ENCODE results near the gene NLRC3. TPM values are rescaled to one million over a fixed set of nuclear protein-coding genes. Genes with fewer than 3 reads are reported as not detected.

Gene NLRC3
- total RNA-seq, 1 experiment from 2014 or later = 0.26 TPM

DNA sequence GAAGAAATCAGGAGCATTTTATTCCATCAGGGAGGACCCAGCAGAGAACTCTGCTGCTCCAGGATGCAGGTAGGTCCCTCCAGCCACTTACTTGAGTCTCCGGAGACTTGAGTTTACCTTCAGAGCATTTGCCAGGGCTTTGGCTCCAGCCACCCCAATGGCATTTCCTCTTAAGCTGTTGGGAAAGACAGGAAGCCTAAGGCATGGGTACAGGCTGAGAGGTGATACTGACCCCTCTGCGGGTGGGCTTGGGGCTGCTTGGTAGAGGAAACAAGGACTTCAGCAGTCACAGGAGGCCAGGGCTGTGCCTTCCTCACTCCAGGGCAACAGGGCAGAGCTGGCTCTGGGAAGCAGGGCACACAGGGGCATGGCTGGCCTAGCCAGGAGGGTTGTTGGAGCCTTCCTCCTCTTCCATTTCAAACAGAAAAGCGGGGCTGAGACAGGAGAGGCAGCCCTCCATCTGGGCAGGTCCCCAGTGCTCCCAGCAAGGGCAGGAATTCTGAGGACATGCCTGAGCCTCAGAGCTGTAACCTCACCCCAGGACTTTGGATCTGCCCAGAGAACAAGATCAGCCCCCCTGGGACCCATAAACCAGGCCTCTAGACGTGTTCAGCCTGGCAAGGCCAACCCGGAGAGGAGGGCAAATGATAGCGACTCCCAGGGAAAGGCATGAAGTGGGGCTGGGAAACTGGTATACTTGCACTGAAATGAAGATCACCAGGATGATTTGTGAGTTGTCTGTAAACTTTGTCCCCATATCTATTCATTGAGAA is 34.4 kb downstream of the NLRC3 start:
- in situ Hi-C loops (cut with HindIII; ENCODE audit: low pct_unique_long_range_greater_than_20kb, low sequenced_read_pairs) = no loop called here
- ChIA-PET POLR2A (no interaction called here), CTCF (no interaction called here)
- H3K4me1 ChIP-seq (ENCODE audit: control insufficient read depth, insufficient read depth, low read length) = no peaks in the 10 kb centered on the region
- ATAC-seq (no peak), DNase-seq (ENCODE audit: low read depth, low spot score) (no peak)
- TF ChIP-seq, protein P1, sequence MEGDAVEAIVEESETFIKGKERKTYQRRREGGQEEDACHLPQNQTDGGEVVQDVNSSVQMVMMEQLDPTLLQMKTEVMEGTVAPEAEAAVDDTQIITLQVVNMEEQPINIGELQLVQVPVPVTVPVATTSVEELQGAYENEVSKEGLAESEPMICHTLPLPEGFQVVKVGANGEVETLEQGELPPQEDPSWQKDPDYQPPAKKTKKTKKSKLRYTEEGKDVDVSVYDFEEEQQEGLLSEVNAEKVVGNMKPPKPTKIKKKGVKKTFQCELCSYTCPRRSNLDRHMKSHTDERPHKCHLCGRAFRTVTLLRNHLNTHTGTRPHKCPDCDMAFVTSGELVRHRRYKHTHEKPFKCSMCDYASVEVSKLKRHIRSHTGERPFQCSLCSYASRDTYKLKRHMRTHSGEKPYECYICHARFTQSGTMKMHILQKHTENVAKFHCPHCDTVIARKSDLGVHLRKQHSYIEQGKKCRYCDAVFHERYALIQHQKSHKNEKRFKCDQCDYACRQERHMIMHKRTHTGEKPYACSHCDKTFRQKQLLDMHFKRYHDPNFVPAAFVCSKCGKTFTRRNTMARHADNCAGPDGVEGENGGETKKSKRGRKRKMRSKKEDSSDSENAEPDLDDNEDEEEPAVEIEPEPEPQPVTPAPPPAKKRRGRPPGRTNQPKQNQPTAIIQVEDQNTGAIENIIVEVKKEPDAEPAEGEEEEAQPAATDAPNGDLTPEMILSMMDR (IDR thresholded peaks at IDR 0.05) = no peak
- TF ChIP-seq, protein P2, sequence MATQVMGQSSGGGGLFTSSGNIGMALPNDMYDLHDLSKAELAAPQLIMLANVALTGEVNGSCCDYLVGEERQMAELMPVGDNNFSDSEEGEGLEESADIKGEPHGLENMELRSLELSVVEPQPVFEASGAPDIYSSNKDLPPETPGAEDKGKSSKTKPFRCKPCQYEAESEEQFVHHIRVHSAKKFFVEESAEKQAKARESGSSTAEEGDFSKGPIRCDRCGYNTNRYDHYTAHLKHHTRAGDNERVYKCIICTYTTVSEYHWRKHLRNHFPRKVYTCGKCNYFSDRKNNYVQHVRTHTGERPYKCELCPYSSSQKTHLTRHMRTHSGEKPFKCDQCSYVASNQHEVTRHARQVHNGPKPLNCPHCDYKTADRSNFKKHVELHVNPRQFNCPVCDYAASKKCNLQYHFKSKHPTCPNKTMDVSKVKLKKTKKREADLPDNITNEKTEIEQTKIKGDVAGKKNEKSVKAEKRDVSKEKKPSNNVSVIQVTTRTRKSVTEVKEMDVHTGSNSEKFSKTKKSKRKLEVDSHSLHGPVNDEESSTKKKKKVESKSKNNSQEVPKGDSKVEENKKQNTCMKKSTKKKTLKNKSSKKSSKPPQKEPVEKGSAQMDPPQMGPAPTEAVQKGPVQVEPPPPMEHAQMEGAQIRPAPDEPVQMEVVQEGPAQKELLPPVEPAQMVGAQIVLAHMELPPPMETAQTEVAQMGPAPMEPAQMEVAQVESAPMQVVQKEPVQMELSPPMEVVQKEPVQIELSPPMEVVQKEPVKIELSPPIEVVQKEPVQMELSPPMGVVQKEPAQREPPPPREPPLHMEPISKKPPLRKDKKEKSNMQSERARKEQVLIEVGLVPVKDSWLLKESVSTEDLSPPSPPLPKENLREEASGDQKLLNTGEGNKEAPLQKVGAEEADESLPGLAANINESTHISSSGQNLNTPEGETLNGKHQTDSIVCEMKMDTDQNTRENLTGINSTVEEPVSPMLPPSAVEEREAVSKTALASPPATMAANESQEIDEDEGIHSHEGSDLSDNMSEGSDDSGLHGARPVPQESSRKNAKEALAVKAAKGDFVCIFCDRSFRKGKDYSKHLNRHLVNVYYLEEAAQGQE (IDR thresholded peaks at IDR 0.05; ENCODE audit: insufficient read depth in 1 of 2, low read depth in 2 of 2, low read length in 1 of 2) = no peak
- TF ChIP-seq POLR2AphosphoS5 (IDR thresholded peaks at IDR 0.05; ENCODE audit: low read depth, low read length) = no peak
- TF ChIP-seq TCF7L2 (IDR thresholded peaks at IDR 0.05; ENCODE audit: low read depth, low read length) = no peak
- no peak for TF ChIP-seq SIN3A (IDR thresholded peaks at IDR 0.05; ENCODE audit: borderline replicate concordance, insufficient read depth, low read depth, low read length)
- no peaks in the 10 kb centered on the region for H3K27me3 ChIP-seq (ENCODE audit: control insufficient read depth, insufficient read depth, low read length)
- H3K4me3 ChIP-seq (ENCODE audit: low read depth in 2 of 2, low read length in 2 of 2) = no peak overlapping the region
- intact Hi-C loops (cut with micrococcal nuclease; ENCODE audit: unreplicated experiment) = no loop called here
- H3K9me3 ChIP-seq (ENCODE audit: control insufficient read depth, insufficient read depth, low read depth, low read length) = no peaks in the 10 kb centered on the region
- peaks cover 3% of the 10 kb centered on the region; the same call in 1 of the 2 replicates for H3K36me3 ChIP-seq (ENCODE audit: control insufficient read depth, insufficient read depth, low read length)
- no TSS peak for BruUV-seq (replicated peaks)
- no peak overlapping the region for H3K27ac ChIP-seq (ENCODE audit: low read length)

DNA sequence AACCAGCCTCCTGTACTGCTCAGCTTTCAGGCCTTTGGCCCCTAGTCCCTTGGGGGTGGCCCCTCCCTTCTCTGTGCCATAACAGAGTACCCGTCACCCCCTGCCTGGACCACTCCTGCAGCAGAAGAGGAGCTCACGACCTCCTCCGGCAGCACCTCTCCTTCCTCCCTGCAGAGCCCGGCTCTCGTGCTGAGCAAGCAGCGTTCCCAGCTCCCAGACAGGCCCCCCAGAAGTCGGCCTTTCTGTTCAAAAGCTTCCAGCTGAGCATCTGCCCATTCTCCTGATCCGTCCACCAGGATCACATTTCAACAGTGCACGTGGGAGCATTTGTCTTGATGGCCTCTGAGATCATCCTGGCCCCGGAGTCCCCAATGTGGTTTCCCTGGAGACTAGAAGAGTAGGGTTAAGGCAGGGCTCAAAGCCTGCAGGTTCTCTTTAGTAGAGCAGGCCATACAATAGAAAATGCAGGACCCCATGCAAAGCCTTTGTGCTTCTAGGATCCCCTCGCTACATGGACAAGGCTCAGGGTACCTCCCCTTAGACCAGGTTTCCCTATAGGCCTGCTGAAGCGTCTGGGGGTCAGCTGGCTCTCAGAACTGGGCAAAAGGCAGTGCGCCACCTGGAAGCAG is 35.6 kb downstream of the NLRC3 start:
- peaks cover 3% of the 10 kb centered on the region for H3K36me3 ChIP-seq (ENCODE audit: control insufficient read depth, insufficient read depth, low read length)
- H3K9me3 ChIP-seq (ENCODE audit: control insufficient read depth, insufficient read depth, low read depth, low read length) = no peaks in the 10 kb centered on the region
- ATAC-seq = no peak
- H3K27me3 ChIP-seq (ENCODE audit: control insufficient read depth, insufficient read depth, low read length) = no peaks in the 10 kb centered on the region
- no peak for DNase-seq (ENCODE audit: low read depth, low spot score)
- H3K4me1 ChIP-seq (ENCODE audit: control insufficient read depth, insufficient read depth, low read length) = no peaks in the 10 kb centered on the region
- TF ChIP-seq, protein P1 (IDR thresholded peaks at IDR 0.05) = no peak
- TF ChIP-seq, protein P2 (IDR thresholded peaks at IDR 0.05; ENCODE audit: insufficient read depth in 1 of 2, low read depth in 2 of 2, low read length in 1 of 2) = no peak
- TF ChIP-seq SIN3A (IDR thresholded peaks at IDR 0.05; ENCODE audit: borderline replicate concordance, insufficient read depth, low read depth, low read length) (no peak), POLR2AphosphoS5 (IDR thresholded peaks at IDR 0.05; ENCODE audit: low read depth, low read length) (no peak), TCF7L2 (IDR thresholded peaks at IDR 0.05; ENCODE audit: low read depth, low read length) (no peak)
- no peak overlapping the region for H3K27ac ChIP-seq (ENCODE audit: low read length)
- H3K4me3 ChIP-seq (ENCODE audit: low read depth in 2 of 2, low read length in 2 of 2) = no peak overlapping the region
- no TSS peak for BruUV-seq (replicated peaks)
- in situ Hi-C loops (cut with HindIII; ENCODE audit: low pct_unique_long_range_greater_than_20kb, low sequenced_read_pairs) (no loop called here), intact Hi-C loops (cut with micrococcal nuclease; ENCODE audit: unreplicated experiment) (no loop called here)
- CTCF ChIA-PET = no interaction called here
- POLR2A ChIA-PET = no interaction called here

All from Panc1 (cell line).